ENCODE data around the gene CHST11. TPM values are rescaled to one million over a fixed set of nuclear protein-coding genes. Genes with fewer than 3 reads are reported as not detected.

Gene CHST11
- total RNA-seq, 1 experiment from 2014 or later, result 6.7 TPM

DNA sequence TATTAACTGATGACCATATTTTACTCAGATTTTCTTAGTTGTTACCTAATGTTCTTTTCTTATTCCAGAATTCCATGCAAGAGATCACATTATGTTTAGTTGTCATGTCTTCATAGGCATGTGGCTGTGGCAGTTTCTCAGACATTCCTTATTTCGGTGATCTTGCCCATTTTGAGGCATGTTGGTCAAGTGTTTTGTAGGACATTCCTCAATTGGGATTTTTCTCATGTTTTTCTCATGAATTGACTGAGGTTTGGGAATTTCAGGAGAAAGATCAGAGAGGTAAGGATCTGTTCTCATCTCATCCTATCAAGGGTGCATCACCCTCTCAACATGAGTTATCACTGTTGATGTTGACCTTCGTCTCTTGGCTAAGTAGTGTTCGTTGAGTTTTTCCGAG lies 81.3 kb downstream of the CHST11 start:
- peaks cover 12% of the 10 kb centered on the region; the same call in 1 of the 2 replicates for H3K4me1 ChIP-seq (ENCODE audit: insufficient read depth, low read length)
- DNase-seq, result no peak
- H3K4me3 Mint-ChIP-seq, result no peak overlapping the region
- no peak overlapping the region for H4K5ac ChIP-seq (ENCODE audit: insufficient read length, low read depth, low read length)
- no CpG with 5 or more reads among the region's 4 CpGs for WGBS (ENCODE audit: extremely low coverage, insufficient read length, low lambda C conversion rate)
- H3K9ac ChIP-seq (ENCODE audit: extremely low read depth, insufficient read length, low read length), result no peak overlapping the region
- TF ChIP-seq, protein P1, sequence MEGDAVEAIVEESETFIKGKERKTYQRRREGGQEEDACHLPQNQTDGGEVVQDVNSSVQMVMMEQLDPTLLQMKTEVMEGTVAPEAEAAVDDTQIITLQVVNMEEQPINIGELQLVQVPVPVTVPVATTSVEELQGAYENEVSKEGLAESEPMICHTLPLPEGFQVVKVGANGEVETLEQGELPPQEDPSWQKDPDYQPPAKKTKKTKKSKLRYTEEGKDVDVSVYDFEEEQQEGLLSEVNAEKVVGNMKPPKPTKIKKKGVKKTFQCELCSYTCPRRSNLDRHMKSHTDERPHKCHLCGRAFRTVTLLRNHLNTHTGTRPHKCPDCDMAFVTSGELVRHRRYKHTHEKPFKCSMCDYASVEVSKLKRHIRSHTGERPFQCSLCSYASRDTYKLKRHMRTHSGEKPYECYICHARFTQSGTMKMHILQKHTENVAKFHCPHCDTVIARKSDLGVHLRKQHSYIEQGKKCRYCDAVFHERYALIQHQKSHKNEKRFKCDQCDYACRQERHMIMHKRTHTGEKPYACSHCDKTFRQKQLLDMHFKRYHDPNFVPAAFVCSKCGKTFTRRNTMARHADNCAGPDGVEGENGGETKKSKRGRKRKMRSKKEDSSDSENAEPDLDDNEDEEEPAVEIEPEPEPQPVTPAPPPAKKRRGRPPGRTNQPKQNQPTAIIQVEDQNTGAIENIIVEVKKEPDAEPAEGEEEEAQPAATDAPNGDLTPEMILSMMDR (conservative IDR thresholded peaks at IDR 0.05), result no peak
- H3K9me3 ChIP-seq (ENCODE audit: control insufficient read depth, low read depth, low read length), result no peaks in the 10 kb centered on the region
- no peaks in the 10 kb centered on the region for H3K79me1 ChIP-seq (ENCODE audit: insufficient read depth, low read depth, low read length, poor library complexity, severe bottlenecking)
- no peaks in the 10 kb centered on the region for H3K9me3 Mint-ChIP-seq
- H3K79me2 ChIP-seq (ENCODE audit: insufficient read depth, low read length), result no peaks in the 10 kb centered on the region; the same call in 1 of the 2 replicates
- H3K27ac Mint-ChIP-seq, result no peak overlapping the region
- no peak overlapping the region for H3K4me2 ChIP-seq (ENCODE audit: insufficient read depth, insufficient read length, low read length)
- no peak overlapping the region for H3T11ph ChIP-seq (ENCODE audit: low read length)
- no peak overlapping the region for H3K27ac ChIP-seq (ENCODE audit: insufficient read length, low read depth, low read length)
- H4K91ac ChIP-seq (ENCODE audit: insufficient read length, low read depth, low read length), result no peak overlapping the region
- no peak overlapping the region for H2AFZ ChIP-seq (ENCODE audit: low read length)
- H3K56ac ChIP-seq (ENCODE audit: insufficient read length, low read depth, low read length), result no peak overlapping the region
- no peak overlapping the region for H2BK15ac ChIP-seq (ENCODE audit: low read depth, low read length)
- no peak overlapping the region for H3K14ac ChIP-seq (ENCODE audit: insufficient read depth, low read length)
- no peak overlapping the region for H4K8ac ChIP-seq (replicated peaks; ENCODE audit: insufficient read length, low read depth, low read length)
- peaks cover 16% of the 10 kb centered on the region for H3K27me3 Mint-ChIP-seq (ENCODE audit: low read depth)
- H2BK20ac ChIP-seq (ENCODE audit: low read depth, low read length, poor library complexity, severe bottlenecking), result no peak overlapping the region
- no peaks in the 10 kb centered on the region for H4K20me1 ChIP-seq (ENCODE audit: control insufficient read depth, insufficient read depth, insufficient read length)
- no peak overlapping the region for H2AK5ac ChIP-seq (ENCODE audit: insufficient read length, low read length)
- peaks cover 0 to 6% (median 3%) of the 10 kb centered on the region in 3 experiments; a peak in 1 of 7 replicates for H3K36me3 Mint-ChIP-seq (ENCODE audit: insufficient read depth in 1 of 3, low read depth in 3 of 3)
- peaks cover 28 to 29% of the 10 kb centered on the region in 2 experiments for H3K4me1 Mint-ChIP-seq
- no peak overlapping the region for H3K23ac ChIP-seq (ENCODE audit: insufficient read length, low read depth, low read length)
- H3K27me3 ChIP-seq (ENCODE audit: insufficient read depth, low read length), result no peaks in the 10 kb centered on the region
- no peak overlapping the region for H3K18ac ChIP-seq (ENCODE audit: insufficient read length, low read depth, low read length)
- H2BK12ac ChIP-seq (ENCODE audit: insufficient read length, low read depth, low read length), result no peak overlapping the region
- no peak overlapping the region for H3K4ac ChIP-seq (ENCODE audit: low read depth, low read length)
- no peak overlapping the region for H2BK120ac ChIP-seq (ENCODE audit: low read depth, low read length, poor library complexity, severe bottlenecking)
- H2BK5ac ChIP-seq (ENCODE audit: insufficient read length, low read length), result no peak overlapping the region
- H3K23me2 ChIP-seq (ENCODE audit: insufficient read length, low read depth, low read length, poor library complexity, severe bottlenecking), result no peaks in the 10 kb centered on the region
